K562 (cell line): ENCODE data around the gene DHRS7C. TPM values are rescaled to one million over a fixed set of nuclear protein-coding genes. Genes with fewer than 3 reads are reported as not detected.

Experiments
- ATAC-seq: fragments of 200-7000 bp; cut with Tn5 transposase; 3 replicates; pipeline ENCODE4 v1.9.1; 2020; ENCODE audit warnings: moderate library complexity
- BruUV-seq: library from RNA; stranded (reverse); fragments of 400-500 nt; replicated peaks from 2 replicates; lab custom pipeline; 2021; lab: Mats Ljungman, UMichigan
- CTCF ChIA-PET: fragments of 300-600 bp; formaldehyde crosslinking; extraction: SDS; loops from one replicate; lab custom pipeline; 2021; ENCODE audit warnings: low intra/inter-chr PET ratio; lab: Yijun Ruan, JAX
- POLR2A ChIA-PET: fragments of 300-600, 350-650 bp; sonication (Branson Sonifier 250); formaldehyde crosslinking; extraction: SDS; loops from one replicate; lab custom pipeline; 2021; ENCODE audit warnings: antibody characterized with exemption, inconsistent platforms; lab: Yijun Ruan, JAX
- DNase-seq, 4 experiments: peaks; one replicate each; pipeline versions ENCODE4 v3.0.0 to v3.0.0-alpha.2; 2011 to 2018; ENCODE audit warnings: low spot score in 3 of 4, mixed read lengths in 3 of 4; ENCODE audit errors: extremely low read depth in 1 of 4
- FAIRE-seq: peaks from 2 replicates; lab custom pipeline; 2011; peaks lifted over from hg19 to GRCh38; lab: Jason Lieb, UNC
- H2AFZ ChIP-seq: 2 replicates; pipeline ENCODE4 v1.6.0; 2011; ENCODE audit warnings: low read depth, low read length, control low read depth, inconsistent platforms
- H3K27ac ChIP-seq: fragments of 200-600 bp; 3 replicates; pipeline ENCODE4 v1.8.0; 2011; ENCODE audit warnings: low read depth, mild to moderate bottlenecking, control low read depth, inconsistent platforms, low read length, moderate library complexity, mixed read lengths; ENCODE audit errors: extremely low read depth
- H3K27me3 ChIP-seq, 2 experiments: fragments of 300-600 bp in 1 of 2; 2 replicates in 1 of 2; 3 replicates in 1 of 2; pipeline versions ENCODE4 v1.6.0 to v1.8.0; 2011; ENCODE audit warnings: inconsistent platforms in 2 of 2, low read length in 2 of 2, mild to moderate bottlenecking in 1 of 2, mixed read lengths in 1 of 2, moderate library complexity in 1 of 2; ENCODE audit not compliant: control insufficient read depth in 2 of 2, insufficient read depth in 2 of 2
- H3K36me3 ChIP-seq: fragments of 300-600 bp; 3 replicates; pipeline ENCODE4 v1.8.0; 2011; ENCODE audit warnings: mild to moderate bottlenecking, low read length, inconsistent platforms; ENCODE audit not compliant: control insufficient read depth, insufficient read depth
- H3K4me1 ChIP-seq, 2 experiments: fragments of 200-600 bp in 1 of 2; replicated peaks in 1 of 2; 2 replicates in 1 of 2; 3 replicates in 1 of 2; pipeline versions ENCODE4 v1.5.1 to v1.8.0; 2011; ENCODE audit warnings: inconsistent platforms in 2 of 2, low read length in 2 of 2, mild to moderate bottlenecking in 1 of 2, mixed read lengths in 1 of 2, moderate library complexity in 1 of 2; ENCODE audit not compliant: control insufficient read depth in 2 of 2, insufficient read depth in 2 of 2
- H3K4me2 ChIP-seq: 2 replicates; pipeline ENCODE4 v1.6.1; 2011; ENCODE audit warnings: low read length, control low read depth, inconsistent platforms, mixed read lengths; ENCODE audit not compliant: insufficient read depth
- H3K4me3 ChIP-seq: fragments of 200-600 bp; sonication (generic), shearing (Covaris generic); 2 replicates; pipeline ENCODE4 v1.5.1; 2016; ENCODE audit warnings: control low read depth, inconsistent platforms
- H3K79me2 ChIP-seq: fragments of 200-600 bp; 3 replicates; pipeline ENCODE4 v1.8.0; 2011; ENCODE audit warnings: low read length, inconsistent platforms; ENCODE audit not compliant: control insufficient read depth, insufficient read depth
- H3K9ac ChIP-seq, 2 experiments: 2 replicates each; pipeline versions ENCODE4 v1.6.0 to v1.6.1; 2011; ENCODE audit warnings: low read depth in 2 of 2, low read length in 2 of 2, control low read depth in 1 of 2, inconsistent platforms in 1 of 2, mild to moderate bottlenecking in 1 of 2, mixed read lengths in 1 of 2; ENCODE audit not compliant: insufficient read depth in 1 of 2
- H3K9me1 ChIP-seq: one replicate; pipeline ENCODE4 v1.6.0; 2011; ENCODE audit warnings: inconsistent platforms, mild to moderate bottlenecking, low read length, moderate library complexity; ENCODE audit not compliant: control insufficient read depth, insufficient read depth
- H3K9me3 ChIP-seq: replicated peaks from 2 replicates; pipeline ENCODE4 v1.5.1; 2011; ENCODE audit warnings: low read depth, low read length, inconsistent platforms; ENCODE audit not compliant: control insufficient read depth, insufficient read depth
- H4K20me1 ChIP-seq: replicated peaks from 2 replicates; pipeline ENCODE4 v1.6.1; 2011; ENCODE audit warnings: low read length, inconsistent platforms, mixed read lengths; ENCODE audit not compliant: control insufficient read depth, insufficient read depth
- ELF1 ChIP-seq: fragments of 200-800 bp; sonication (Bioruptor generic); IDR thresholded peaks from 2 replicates; pipeline ENCODE4 v1.6.1; 2016; ENCODE audit warnings: missing genetic modification characterization, missing compliant biosample characterization
- HSF4 ChIP-seq: fragments of 250-450 bp; sonication (Bioruptor Pico); IDR thresholded peaks from 2 replicates; pipeline ENCODE4 v2.1.2; 2022; ENCODE audit warnings: mild to moderate bottlenecking, moderate library complexity, borderline replicate concordance
- MAFG ChIP-seq: fragments of 450-650 bp; conservative IDR thresholded peaks from 2 replicates; pipeline ENCODE4 v1.6.1; 2016; ENCODE audit warnings: missing genetic modification characterization, missing compliant biosample characterization
- MITF ChIP-seq: IDR thresholded peaks from 2 replicates; pipeline ENCODE4 v1.6.1; 2014; ENCODE audit warnings: antibody characterized with exemption
- NR2C1 ChIP-seq, 2 experiments: fragments of 450-650 bp; IDR thresholded peaks; 2 replicates each; pipeline ENCODE4 v1.6.1; 2017; ENCODE audit warnings: mild to moderate bottlenecking in 2 of 2, antibody characterized with exemption in 1 of 2, inconsistent platforms in 1 of 2, missing compliant biosample characterization in 1 of 2, missing genetic modification characterization in 1 of 2
- POLR2AphosphoS2 ChIP-seq: IDR thresholded peaks from 2 replicates; pipeline ENCODE4 v1.6.1; 2012; ENCODE audit warnings: low read length, improper control_type of control experiment
- SMARCA5 ChIP-seq: fragments of 450-650 bp; IDR thresholded peaks from 2 replicates; pipeline ENCODE4 v1.6.1; 2016
- TBP ChIP-seq: optimal IDR thresholded peaks from 2 replicates; pipeline ENCODE3; 2011; ENCODE audit warnings: low read depth, low read length, improper control_type of control experiment
- ZNF253 ChIP-seq: fragments of 250-450 bp; sonication (Bioruptor Pico); conservative IDR thresholded peaks from 2 replicates; pipeline ENCODE4 v1.6.1; 2021; ENCODE audit warnings: mild to moderate bottlenecking
- ZNF436 ChIP-seq: fragments of 250-450, 450-650 bp; sonication (Bioruptor Pico); formaldehyde crosslinking; IDR thresholded peaks from 2 replicates; pipeline ENCODE4 v1.7.0; 2020; ENCODE audit warnings: mild to moderate bottlenecking
- ZNF511 ChIP-seq: sonication (generic); formaldehyde crosslinking; IDR thresholded peaks from 2 replicates; pipeline ENCODE4 v1.8.0; 2022; ENCODE audit warnings: mild to moderate bottlenecking, missing genetic modification reagents
- WGBS: fragments of 100-300 bp; shearing (Covaris generic); methylation state at CpG from one replicate; pipeline ENCODE4 v1.1.6; 2016; ENCODE audit warnings: low coverage, mixed read lengths; ENCODE audit not compliant: insufficient coverage; ENCODE audit errors: missing lambda C conversion rate; 5-methylcytosine and 5-hydroxymethylcytosine counted together
- in situ Hi-C: fragments of 300-500 bp; cut with MboI; formaldehyde crosslinking; loops from 4 replicates; pipeline ENCODE4 v1.15.0; 2018; ENCODE audit warnings: inconsistent platforms, mixed read lengths
- intact Hi-C: fragments of 100-400 bp; cut with micrococcal nuclease; formaldehyde crosslinking; loops from 2 replicates; pipeline ENCODE4 v1.14.2; 2022
- polyA plus RNA-seq, 8 experiments: library from polyadenylated mRNA; depleted of rRNA in 4 of 8; stranded (reverse) in 5 of 8; unstranded in 3 of 8; fragments of >200 nt; fragmentation: Nextera tagmentation in 2 of 8; fragmentation: Illumina TruSeq in 1 of 8; extraction: Ambion mirVana in 2 of 8; extraction: Trizol in 1 of 8; gene quantifications; 2 replicates each; pipeline versions ENCODE4 v1.2.1 to v1.2.3, GENCODE V29; 2011 to 2014; ENCODE audit warnings: inconsistent platforms in 1 of 8, missing spikeins in 1 of 8
- total RNA-seq, 7 experiments: library from RNA; depleted of rRNA in 6 of 7; stranded (reverse); fragments of >200 nt in 6 of 7; fragmentation: Illumina TruSeq in 2 of 7; extraction: Trizol in 2 of 7; gene quantifications; 2 replicates each; pipeline versions ENCODE4 v1.2.1 to v1.2.3, GENCODE V29; 2011 to 2021; ENCODE audit warnings: low replicate concordance in 1 of 7
- TF ChIP-seq, protein P1 (sequence below): fragments of 450-650 bp; formaldehyde crosslinking; IDR thresholded peaks from 2 replicates; pipeline ENCODE4 v1.4.0; 2022; ENCODE audit warnings: missing genetic modification characterization
- TF ChIP-seq, protein P2 (sequence below): fragments of 150-350 bp; IDR thresholded peaks from 2 replicates; pipeline ENCODE4 v1.6.1; 2014; ENCODE audit warnings: low read depth, mild to moderate bottlenecking, low read length, borderline replicate concordance
- TF ChIP-seq, protein P3 (sequence below), 2 experiments: fragments of 200-800 bp in 1 of 2; sonication (Bioruptor generic) in 1 of 2; sonication (generic) in 1 of 2; formaldehyde crosslinking in 1 of 2; IDR thresholded peaks in 1 of 2; conservative IDR thresholded peaks in 1 of 2; 2 replicates each; pipeline versions ENCODE4 v1.5.0 to v1.6.1; 2016 to 2020; ENCODE audit warnings: missing compliant biosample characterization in 1 of 2, missing genetic modification characterization in 1 of 2, missing genetic modification reagents in 1 of 2

The DHRS7C gene
- total and polyA plus RNA-seq, 9 of the 15 experiments (the other 6 are each of a cell fraction or from before 2014, with no cell fraction given): not detected

DNA sequence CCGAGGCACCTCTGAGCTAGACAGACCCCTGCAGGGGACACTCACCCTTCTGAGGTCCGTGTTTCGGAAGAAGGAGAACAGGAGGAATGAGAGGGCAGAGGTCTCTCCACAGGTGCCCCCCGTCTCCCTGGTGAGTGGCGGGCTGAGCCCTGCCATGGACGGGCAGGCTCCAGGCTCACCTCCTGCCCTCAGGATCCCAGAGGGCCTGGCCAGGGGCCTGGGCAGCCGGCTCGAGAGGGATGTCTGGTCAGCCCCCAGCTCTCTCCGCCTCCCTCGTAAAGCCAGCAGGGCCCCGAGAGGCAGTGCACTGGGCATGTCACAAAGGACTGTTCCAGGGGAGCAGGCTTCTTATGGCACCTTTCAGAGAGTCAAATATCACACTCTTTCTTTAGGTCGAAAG, 62.8 kb downstream of the DHRS7C start:
- Histone ChIP-seq H3K9me1 (no peaks in the 10 kb centered on the region), H3K27ac (no peak overlapping the region), H2AFZ (no peak overlapping the region), H3K4me1 (no peaks in the 10 kb centered on the region), H3K9me3 (no peaks in the 10 kb centered on the region), H3K9ac (no peak overlapping the region), H3K36me3 (no peaks in the 10 kb centered on the region), H3K4me2 (no peak overlapping the region), H3K27me3 (peaks cover 0 to 5% of the 10 kb centered on the region in 2 experiments; a peak in 1 of 5 replicates), H3K79me2 (no peaks in the 10 kb centered on the region), H4K20me1 (no peaks in the 10 kb centered on the region), H3K4me3 (no peak overlapping the region)
- DNase-seq: no peak
- WGBS: 13% methylated on average over 4 of the region's 12 CpGs
- CTCF ChIA-PET: interaction anchor here (0.6 to 1.4 kb wide), 3 partner anchors 29 to 1634 kb away, joined by 3 to 4 read pairs (median 3); no protein-coding TSS in a partner anchor
- POLR2A ChIA-PET: interaction anchor here (0.6 kb wide), 1 partner anchor 40 kb away, joined by 3 read pairs; no protein-coding TSS in a partner anchor
- ATAC-seq: no peak
- in situ Hi-C loops: no loop called here
- no TSS peak for BruUV-seq
- intact Hi-C loops: no loop called here
- no peak for FAIRE-seq
- no peak for TF ChIP-seq ZNF436 (CRISPR knock-in tag)
- TF ChIP-seq, protein P1, sequence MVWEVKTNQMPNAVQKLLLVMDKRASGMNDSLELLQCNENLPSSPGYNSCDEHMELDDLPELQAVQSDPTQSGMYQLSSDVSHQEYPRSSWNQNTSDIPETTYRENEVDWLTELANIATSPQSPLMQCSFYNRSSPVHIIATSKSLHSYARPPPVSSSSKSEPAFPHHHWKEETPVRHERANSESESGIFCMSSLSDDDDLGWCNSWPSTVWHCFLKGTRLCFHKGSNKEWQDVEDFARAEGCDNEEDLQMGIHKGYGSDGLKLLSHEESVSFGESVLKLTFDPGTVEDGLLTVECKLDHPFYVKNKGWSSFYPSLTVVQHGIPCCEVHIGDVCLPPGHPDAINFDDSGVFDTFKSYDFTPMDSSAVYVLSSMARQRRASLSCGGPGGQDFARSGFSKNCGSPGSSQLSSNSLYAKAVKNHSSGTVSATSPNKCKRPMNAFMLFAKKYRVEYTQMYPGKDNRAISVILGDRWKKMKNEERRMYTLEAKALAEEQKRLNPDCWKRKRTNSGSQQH (CRISPR knock-in tag): no peak
- no peak for TF ChIP-seq NR2C1 (IDR thresholded peaks at IDR 0.05)
- TF ChIP-seq NR2C1 (tag; IDR thresholded peaks at IDR 0.05): no peak
- TF ChIP-seq MITF: no peak
- no peak for TF ChIP-seq HSF4 (CRISPR knock-in tag)
- TF ChIP-seq ZNF253 (CRISPR knock-in tag): no peak
- TF ChIP-seq ELF1 (tag): no peak
- no peak for TF ChIP-seq TBP
- TF ChIP-seq POLR2AphosphoS2: no peak
- no peak for TF ChIP-seq ZNF511 (CRISPR knock-in tag)
- TF ChIP-seq, protein P2, sequence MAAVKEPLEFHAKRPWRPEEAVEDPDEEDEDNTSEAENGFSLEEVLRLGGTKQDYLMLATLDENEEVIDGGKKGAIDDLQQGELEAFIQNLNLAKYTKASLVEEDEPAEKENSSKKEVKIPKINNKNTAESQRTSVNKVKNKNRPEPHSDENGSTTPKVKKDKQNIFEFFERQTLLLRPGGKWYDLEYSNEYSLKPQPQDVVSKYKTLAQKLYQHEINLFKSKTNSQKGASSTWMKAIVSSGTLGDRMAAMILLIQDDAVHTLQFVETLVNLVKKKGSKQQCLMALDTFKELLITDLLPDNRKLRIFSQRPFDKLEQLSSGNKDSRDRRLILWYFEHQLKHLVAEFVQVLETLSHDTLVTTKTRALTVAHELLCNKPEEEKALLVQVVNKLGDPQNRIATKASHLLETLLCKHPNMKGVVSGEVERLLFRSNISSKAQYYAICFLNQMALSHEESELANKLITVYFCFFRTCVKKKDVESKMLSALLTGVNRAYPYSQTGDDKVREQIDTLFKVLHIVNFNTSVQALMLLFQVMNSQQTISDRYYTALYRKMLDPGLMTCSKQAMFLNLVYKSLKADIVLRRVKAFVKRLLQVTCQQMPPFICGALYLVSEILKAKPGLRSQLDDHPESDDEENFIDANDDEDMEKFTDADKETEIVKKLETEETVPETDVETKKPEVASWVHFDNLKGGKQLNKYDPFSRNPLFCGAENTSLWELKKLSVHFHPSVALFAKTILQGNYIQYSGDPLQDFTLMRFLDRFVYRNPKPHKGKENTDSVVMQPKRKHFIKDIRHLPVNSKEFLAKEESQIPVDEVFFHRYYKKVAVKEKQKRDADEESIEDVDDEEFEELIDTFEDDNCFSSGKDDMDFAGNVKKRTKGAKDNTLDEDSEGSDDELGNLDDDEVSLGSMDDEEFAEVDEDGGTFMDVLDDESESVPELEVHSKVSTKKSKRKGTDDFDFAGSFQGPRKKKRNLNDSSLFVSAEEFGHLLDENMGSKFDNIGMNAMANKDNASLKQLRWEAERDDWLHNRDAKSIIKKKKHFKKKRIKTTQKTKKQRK: no peak
- TF ChIP-seq, protein P3, sequence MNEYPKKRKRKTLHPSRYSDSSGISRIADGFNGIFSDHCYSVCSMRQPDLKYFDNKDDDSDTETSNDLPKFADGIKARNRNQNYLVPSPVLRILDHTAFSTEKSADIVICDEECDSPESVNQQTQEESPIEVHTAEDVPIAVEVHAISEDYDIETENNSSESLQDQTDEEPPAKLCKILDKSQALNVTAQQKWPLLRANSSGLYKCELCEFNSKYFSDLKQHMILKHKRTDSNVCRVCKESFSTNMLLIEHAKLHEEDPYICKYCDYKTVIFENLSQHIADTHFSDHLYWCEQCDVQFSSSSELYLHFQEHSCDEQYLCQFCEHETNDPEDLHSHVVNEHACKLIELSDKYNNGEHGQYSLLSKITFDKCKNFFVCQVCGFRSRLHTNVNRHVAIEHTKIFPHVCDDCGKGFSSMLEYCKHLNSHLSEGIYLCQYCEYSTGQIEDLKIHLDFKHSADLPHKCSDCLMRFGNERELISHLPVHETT (CRISPR knock-in tag; conservative IDR thresholded peaks at IDR 0.05 in 1 of 2, IDR thresholded peaks at IDR 0.05 in 1 of 2): no peak
- TF ChIP-seq SMARCA5: no peak
- no peak for TF ChIP-seq MAFG
